ENCODE measurements around the gene ADAD1.

Gene ADAD1

DNA sequence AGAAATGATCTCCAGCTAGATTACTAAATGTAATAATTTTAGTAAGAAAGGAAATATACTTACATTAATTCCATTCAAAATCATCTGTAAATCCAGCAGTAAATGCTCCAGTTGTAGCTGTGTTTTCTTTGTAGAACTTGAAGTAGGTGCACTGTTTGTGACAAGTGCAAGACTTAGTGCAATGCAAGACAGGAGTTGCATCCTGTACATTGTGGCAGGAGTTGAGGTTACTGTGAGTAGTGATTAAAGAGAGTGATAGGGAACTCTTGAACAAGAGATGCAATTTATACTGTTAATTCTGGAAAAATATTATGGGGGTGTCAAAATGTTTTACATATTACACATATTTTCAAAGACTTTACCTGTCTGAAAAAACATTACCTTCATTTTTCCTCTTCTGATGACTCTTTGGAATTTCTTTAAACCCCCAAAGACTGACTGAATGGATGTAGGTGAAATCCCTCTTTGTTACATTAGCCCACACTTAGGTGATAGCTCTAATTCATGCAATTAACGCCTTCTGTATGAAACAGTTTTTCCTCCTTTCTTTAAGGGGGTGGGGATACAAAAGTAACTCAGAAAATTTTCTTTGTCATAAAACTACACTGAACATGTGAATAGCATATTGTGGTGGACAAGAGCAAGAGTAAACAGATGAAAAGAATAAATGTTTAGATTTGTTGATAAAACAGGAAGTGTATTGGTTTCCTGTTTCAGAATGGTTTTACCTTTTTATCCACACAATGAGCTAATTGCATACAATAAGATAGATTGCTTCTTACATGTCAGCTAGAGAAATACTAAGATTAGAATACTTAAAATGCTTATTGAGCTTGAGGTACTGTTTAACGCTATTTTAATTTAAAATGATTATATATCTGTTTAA is 77.7 kb downstream of the ADAD1 start, which contains the start of gene IL2:
TSS of gene IL2 (minus strand) at position 495 of the 886 bp plus-strand sequence. CDS start at position 210, 285 bp downstream.
- H3K4me3 ChIP-seq (ENCODE audit: low read depth, low read length) = no peak within 1 kb of the TSS
- peaks cover 6% of the 10 kb centered on the region for H3K4me1 ChIP-seq (ENCODE audit: control insufficient read depth, insufficient read depth, low read length)
- H3K27me3 ChIP-seq (ENCODE audit: control insufficient read depth, insufficient read depth, low read length) = no peaks in the 10 kb centered on the region
- no peaks in the 10 kb centered on the region for H3K9me3 ChIP-seq (ENCODE audit: control insufficient read depth, insufficient read depth, low read depth, low read length)
- H3K27ac ChIP-seq (ENCODE audit: low read depth, low read length) = no peak within 1 kb of the TSS
- H3K9ac ChIP-seq (ENCODE audit: low read length) = no peak within 1 kb of the TSS
- H3K36me3 ChIP-seq (ENCODE audit: control insufficient read depth, insufficient read depth, low read length) = no peaks in the 10 kb centered on the region

DNA sequence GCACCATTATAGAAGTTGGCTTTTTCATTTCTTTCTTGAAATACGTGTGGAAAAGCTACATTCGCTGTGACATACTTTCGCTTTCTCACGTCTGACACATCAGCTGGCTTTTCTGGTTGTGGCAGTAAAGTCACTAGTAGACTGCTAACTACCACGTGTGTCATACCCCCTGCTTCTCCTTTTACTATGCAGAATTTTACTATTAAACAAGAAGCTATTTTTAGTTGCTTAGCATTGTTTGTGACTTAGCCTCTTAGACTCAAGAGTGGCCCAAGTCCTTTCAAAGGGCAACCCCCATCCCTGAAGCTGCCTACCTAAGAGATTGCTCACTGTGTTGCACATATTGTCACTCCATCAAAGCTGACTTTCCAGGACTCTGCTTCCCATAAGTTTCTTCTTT is 79.8 kb downstream of the ADAD1 start:
- no peak overlapping the region for H3K27ac ChIP-seq (ENCODE audit: low read depth, low read length)
- no peaks in the 10 kb centered on the region for H3K9me3 ChIP-seq (ENCODE audit: control insufficient read depth, insufficient read depth, low read depth, low read length)
- no peak overlapping the region for H3K9ac ChIP-seq (ENCODE audit: low read length)
- peak overlapping the region; percentile 25; the same call in 1 of the 2 replicates for H3K4me3 ChIP-seq (ENCODE audit: low read depth, low read length)
- H3K4me1 ChIP-seq (ENCODE audit: control insufficient read depth, insufficient read depth, low read length) = peaks cover 6% of the 10 kb centered on the region
- no peaks in the 10 kb centered on the region for H3K27me3 ChIP-seq (ENCODE audit: control insufficient read depth, insufficient read depth, low read length)
- H3K36me3 ChIP-seq (ENCODE audit: control insufficient read depth, insufficient read depth, low read length) = no peaks in the 10 kb centered on the region

DNA sequence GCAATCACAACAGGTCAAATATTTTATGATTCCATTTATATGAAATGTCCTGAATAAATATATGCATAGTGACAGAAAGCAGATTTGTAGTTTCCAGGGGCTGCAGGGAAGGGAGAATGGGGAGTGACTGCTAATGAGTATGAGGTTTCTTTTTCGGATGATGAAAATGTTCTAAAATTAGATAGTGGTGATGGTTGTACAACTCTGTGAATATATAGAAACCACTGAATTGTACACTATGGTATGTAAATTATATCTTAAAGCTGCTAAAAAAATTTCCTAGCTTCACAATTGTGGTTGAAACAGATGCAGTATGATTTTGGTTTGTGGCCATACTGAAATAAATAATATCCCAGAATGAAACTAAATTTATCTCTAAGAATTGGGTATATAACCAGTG is 90.6 kb downstream of the ADAD1 start:
- Histone ChIP-seq H3K9ac (ENCODE audit: low read length) (no peak overlapping the region), H3K27ac (ENCODE audit: low read depth, low read length) (no peak overlapping the region), H3K4me3 (ENCODE audit: low read depth, low read length) (no peak overlapping the region), H3K4me1 (ENCODE audit: control insufficient read depth, insufficient read depth, low read length) (no peaks in the 10 kb centered on the region), H3K9me3 (ENCODE audit: control insufficient read depth, insufficient read depth, low read depth, low read length) (0 out of 2 replicates have a peak, but pooled peaks cover 5% of the 10 kb centered on the region), H3K36me3 (ENCODE audit: control insufficient read depth, insufficient read depth, low read length) (no peaks in the 10 kb centered on the region), H3K27me3 (ENCODE audit: control insufficient read depth, insufficient read depth, low read length) (no peaks in the 10 kb centered on the region)

DNA sequence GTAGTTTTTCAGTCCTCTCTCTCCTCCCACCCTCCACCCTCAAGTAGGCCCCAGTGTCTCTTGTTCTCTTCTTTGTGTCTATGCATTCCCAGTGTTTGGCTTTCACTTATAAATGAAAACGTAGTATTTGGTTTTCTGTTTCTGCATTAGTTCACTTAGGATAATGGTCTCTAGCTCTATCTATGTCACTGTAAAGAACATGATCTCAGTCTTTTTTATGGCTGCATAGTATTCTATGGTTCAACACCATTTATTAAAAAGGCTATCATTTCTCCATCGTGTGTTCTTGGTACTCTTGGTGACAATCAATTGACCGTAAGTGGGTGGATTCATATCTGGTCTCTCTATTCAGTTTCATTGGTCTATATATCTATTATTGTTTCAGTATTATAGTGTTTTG is 96.4 kb downstream of the ADAD1 start:
- no peak overlapping the region for H3K4me3 ChIP-seq (ENCODE audit: low read depth, low read length)
- H3K9ac ChIP-seq (ENCODE audit: low read length) = no peak overlapping the region
- H3K4me1 ChIP-seq (ENCODE audit: control insufficient read depth, insufficient read depth, low read length) = no peaks in the 10 kb centered on the region
- no peaks in the 10 kb centered on the region for H3K36me3 ChIP-seq (ENCODE audit: control insufficient read depth, insufficient read depth, low read length)
- H3K27me3 ChIP-seq (ENCODE audit: control insufficient read depth, insufficient read depth, low read length) = no peaks in the 10 kb centered on the region
- no peaks in the 10 kb centered on the region for H3K9me3 ChIP-seq (ENCODE audit: control insufficient read depth, insufficient read depth, low read depth, low read length)
- H3K27ac ChIP-seq (ENCODE audit: low read depth, low read length) = no peak overlapping the region

DNA sequence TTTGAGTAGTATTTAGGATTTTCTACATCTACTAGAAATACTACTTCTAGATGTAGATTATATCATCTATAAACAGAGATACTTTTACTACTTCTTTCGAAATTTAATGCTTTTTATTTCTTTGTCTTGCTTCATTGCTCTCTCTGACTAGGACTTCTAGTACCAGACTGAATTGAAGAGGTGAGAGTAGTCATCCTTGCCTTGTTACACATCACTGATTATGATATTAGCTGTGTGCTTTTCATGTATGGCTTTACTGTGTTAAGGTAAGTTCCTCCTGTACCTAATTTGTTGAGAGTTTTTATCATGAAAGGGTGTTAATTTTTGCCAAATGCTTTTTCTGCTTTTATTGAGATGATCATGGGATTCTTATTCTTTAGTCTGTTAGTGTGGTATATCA is 97.3 kb downstream of the ADAD1 start:
- Histone ChIP-seq H3K9ac (ENCODE audit: low read length) (no peak overlapping the region), H3K4me3 (ENCODE audit: low read depth, low read length) (no peak overlapping the region), H3K4me1 (ENCODE audit: control insufficient read depth, insufficient read depth, low read length) (no peaks in the 10 kb centered on the region), H3K36me3 (ENCODE audit: control insufficient read depth, insufficient read depth, low read length) (no peaks in the 10 kb centered on the region), H3K27ac (ENCODE audit: low read depth, low read length) (no peak overlapping the region), H3K27me3 (ENCODE audit: control insufficient read depth, insufficient read depth, low read length) (no peaks in the 10 kb centered on the region), H3K9me3 (ENCODE audit: control insufficient read depth, insufficient read depth, low read depth, low read length) (no peaks in the 10 kb centered on the region)

DNA sequence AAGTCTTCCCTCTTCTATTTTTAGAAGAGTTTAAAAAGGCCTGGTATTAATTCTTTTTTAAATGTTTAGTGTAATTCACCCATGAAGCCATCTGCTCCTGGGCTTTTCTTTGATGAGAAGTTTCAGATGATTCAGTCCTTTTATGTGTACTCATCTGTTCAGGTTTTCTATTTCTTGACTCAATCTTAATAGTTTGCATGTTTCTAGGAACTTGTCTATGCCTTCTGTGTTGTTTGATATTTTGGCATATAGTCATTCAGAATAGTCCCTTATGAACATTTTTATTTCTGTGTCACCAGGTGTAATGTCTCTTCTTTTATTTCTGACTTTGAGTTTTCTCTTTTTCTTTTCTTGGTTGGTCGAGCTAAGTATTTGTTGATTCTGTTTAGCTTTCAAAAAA is 97.9 kb downstream of the ADAD1 start:
- Histone ChIP-seq H3K4me1 (ENCODE audit: control insufficient read depth, insufficient read depth, low read length) (no peaks in the 10 kb centered on the region), H3K27me3 (ENCODE audit: control insufficient read depth, insufficient read depth, low read length) (no peaks in the 10 kb centered on the region), H3K4me3 (ENCODE audit: low read depth, low read length) (no peak overlapping the region), H3K9ac (ENCODE audit: low read length) (no peak overlapping the region), H3K27ac (ENCODE audit: low read depth, low read length) (no peak overlapping the region), H3K9me3 (ENCODE audit: control insufficient read depth, insufficient read depth, low read depth, low read length) (no peaks in the 10 kb centered on the region), H3K36me3 (ENCODE audit: control insufficient read depth, insufficient read depth, low read length) (no peaks in the 10 kb centered on the region)

Data from HUES6 (cell line).